Measurements from ENCODE around the gene TMCC1.
"Not testable (repeated sequence)": the region's sequence is repeated elsewhere in the genome, so short reads cannot be mapped to it uniquely, and the experiment has no call there.

TMCC1 gene

GRCh38 chr3:129766135-129766534 is 127.4 kb downstream of the TMCC1 start:
- DNase-seq: no peak

- DNase-seq: no peak
Measured at GRCh38 chr3:129764090-129764489, 129.4 kb downstream of the TMCC1 start.

DNA sequence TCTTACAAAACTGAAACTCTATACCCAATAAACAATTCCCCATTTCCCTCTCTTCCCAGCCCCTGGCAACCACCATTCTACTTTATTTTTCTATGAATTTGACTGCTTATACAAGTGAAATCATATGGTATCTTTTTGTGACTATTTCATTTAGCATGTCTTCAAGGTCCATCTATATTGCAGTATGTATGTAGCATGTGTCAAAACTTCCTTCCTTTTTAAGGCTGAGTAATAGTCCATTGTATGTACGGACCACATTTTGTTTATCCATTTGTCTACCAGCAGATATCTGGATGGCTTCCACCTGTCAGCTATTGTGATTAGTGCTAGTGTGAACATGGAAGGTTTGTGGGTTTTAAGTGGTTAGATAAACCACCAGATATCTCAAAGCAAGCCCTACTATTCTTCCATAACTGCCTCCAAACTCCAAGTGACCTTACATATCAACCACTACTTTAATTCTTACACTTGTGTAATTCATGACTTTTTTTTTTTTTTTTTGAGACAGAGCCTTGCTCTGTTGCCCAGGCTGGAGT is 134.7 kb downstream of the TMCC1 start:
- no peak for DNase-seq

GRCh38 chr3:129758306-129758705 is 135.2 kb downstream of the TMCC1 start:
- no peak for DNase-seq

DNA sequence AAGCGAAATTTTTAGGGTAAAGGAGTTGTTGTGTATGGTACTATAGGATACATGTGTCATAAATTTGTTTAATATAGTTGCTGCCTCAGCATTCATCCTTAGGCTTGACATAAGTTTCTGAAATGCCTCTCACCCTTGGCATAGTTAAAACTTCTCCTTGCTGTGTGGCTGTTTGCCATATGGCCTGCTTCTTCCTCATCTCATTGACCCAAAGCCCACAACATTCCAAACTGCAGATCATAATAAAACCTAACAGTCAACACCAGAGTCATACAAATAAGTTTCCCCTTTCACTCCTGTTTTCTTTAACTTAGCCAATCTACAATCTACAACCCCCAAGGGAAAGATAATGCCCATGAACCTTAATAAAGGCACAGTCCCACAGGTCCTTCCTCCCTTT is 136.6 kb downstream of the TMCC1 start:
- DNase-seq: no peak

DNA sequence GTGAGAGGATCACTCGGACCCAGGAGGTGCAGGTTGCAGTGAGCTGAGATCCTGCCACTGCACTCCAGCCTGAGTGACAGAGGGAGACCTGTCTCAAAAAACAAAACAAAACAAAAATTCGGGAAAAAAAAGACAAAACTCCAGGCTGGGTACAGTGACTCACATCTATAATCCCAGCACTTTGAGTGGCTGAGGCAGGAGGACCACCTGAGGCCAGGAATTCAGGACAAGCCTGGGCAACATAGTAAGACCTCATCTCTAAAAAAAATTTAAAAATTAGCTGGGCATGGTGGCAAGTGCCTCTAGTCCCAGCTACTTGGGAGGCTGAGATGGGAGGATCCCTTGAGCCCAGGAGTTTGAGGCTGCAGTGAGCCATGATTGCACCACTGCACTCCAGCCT is 142.4 kb downstream of the TMCC1 start:
- DNase-seq: not testable (repeated sequence)

GRCh38 chr3:129749692-129750091 is 143.8 kb downstream of the TMCC1 start:
- no peak for DNase-seq

- DNase-seq: no peak
Measured at GRCh38 chr3:129747992-129748391, 145.5 kb downstream of the TMCC1 start.

- DNase-seq: no peak
Measured at GRCh38 chr3:129747136-129747535, 146.4 kb downstream of the TMCC1 start.

- no peak for DNase-seq
Measured at GRCh38 chr3:129746629-129747028, 146.9 kb downstream of the TMCC1 start.

- no peak for DNase-seq
Measured at GRCh38 chr3:129745253-129745652, 148.3 kb downstream of the TMCC1 start.

GRCh38 chr3:129741794-129742193 is 151.7 kb downstream of the TMCC1 start:
- DNase-seq: no peak

DNA sequence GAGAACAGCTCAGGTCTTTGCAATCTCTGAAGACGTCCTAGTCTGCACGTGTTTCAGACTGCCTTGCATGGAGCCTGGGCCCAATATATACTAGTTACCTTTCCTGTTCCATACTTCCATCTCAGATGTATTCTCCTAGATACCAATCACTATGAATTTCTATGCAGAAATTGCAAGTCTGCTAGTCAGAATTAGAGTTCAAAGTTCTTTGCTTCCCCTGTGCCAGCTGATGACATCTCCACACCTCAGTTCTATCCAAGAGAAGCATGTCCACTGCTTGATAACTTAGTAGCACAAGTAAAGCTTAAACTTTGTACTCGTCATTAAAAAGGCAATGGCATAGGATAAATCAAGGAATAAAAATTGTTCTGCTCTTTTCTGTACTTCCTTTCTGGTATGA is 153.4 kb downstream of the TMCC1 start:
- DNase-seq: no peak

DNA sequence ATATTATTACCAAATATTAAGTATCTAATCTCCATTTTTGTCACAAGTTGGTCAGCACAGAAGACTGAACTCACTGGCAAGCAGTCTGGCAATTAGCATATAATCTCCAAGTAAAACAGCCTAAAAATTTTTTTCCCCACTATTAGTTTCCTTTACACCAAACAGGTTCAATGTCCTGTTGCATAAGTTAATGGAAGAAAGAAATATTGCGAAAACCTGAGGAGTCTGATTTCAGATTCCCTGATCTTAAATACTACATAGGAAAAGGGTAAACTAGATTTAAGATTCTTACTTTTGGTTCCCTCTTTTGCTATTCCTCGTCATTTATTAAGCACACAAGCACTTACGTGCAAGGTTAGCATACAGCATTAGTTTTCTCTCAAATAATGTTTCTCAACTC is 153.9 kb downstream of the TMCC1 start:
- no peak for DNase-seq

DNA sequence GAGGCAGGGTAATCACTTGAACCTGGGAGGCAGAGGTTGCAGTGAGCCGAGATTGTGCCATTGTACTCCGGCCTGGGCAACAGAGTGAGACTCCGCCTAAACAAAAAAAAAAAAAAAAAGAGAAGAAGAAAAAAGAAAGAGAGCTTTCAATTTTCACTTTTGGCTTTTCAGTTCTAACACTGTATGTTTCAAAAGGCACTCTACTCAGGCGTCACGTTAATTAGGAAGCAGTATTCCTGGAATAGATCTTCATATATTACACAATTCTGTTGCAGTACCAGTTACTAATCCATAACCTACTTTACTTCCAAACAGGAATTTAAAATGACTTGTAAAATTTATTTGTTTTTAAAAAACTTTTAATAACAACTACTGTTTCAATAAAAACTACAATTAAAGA is 155.3 kb downstream of the TMCC1 start:
- DNase-seq: no peak

DNA sequence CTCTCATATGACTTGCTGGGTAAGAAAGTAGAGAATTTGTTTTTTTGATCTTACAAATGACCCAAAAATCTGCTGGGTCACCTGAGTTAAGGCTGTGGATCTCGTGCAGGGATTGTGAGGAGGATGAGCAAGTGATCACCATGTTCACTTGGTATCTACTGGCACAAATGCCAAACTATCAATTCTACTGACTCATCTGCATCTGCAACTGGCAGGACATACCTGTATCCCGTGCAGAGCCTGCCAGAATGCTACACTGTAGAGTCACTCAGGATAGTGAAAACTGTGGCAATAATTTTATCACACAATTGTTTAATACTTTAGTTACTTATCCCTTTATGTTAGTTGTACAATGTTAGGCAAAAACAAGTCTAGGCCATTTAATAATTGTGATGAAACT is 157.4 kb downstream of the TMCC1 start:
- DNase-seq: no peak

GRCh38 chr3:129735638-129736037 is 157.9 kb downstream of the TMCC1 start:
- DNase-seq: no peak

DNA sequence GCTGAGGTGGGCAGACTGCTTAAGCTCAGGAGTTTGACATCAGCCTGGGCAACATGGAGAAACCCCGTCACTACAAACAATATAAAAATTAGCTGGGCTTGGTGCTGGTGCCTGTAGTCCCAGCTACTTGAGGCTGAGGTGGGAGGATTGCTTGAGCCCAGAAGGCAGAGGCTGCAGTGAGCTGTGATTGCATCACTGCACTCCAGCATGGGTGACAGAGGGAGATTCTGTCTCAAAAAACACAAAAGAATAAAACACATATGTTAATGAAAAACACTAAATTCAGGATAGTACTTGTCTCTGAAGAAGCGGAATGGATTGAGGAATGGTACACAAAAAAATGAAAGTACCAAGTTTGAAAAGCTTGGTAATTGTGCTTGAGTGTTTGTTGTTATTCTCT is 159.1 kb downstream of the TMCC1 start:
- DNase-seq: no peak

GRCh38 chr3:129732200-129732876 is 161.2 kb downstream of the TMCC1 start:
- no peak for DNase-seq

- DNase-seq: no peak
Measured at GRCh38 chr3:129727707-129728106, 165.8 kb downstream of the TMCC1 start.

GRCh38 chr3:129723558-129724324 is 169.8 kb downstream of the TMCC1 start:
- DNase-seq: no peak

DNA sequence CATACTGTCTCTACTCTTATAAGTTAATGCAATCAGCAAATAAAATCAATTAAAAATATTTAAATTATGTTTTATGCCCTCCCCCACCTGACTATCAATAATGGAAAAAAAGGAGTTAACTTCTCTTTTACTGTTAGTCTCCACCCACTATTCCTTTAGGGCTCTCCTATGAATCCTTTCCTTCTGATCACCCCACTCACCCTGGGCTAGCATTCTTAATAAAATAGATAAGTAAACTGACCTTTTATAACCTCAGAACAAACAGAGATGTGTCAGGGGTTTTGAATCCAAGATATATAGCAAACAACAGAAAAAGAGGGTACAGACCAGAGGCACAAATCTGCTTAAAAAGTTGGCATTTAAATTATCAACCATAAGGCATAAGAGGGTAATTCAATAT is 171.0 kb downstream of the TMCC1 start:
- no peak for DNase-seq

GRCh38 chr3:129718201-129718600 is 175.3 kb downstream of the TMCC1 start:
- no peak for DNase-seq

DNA sequence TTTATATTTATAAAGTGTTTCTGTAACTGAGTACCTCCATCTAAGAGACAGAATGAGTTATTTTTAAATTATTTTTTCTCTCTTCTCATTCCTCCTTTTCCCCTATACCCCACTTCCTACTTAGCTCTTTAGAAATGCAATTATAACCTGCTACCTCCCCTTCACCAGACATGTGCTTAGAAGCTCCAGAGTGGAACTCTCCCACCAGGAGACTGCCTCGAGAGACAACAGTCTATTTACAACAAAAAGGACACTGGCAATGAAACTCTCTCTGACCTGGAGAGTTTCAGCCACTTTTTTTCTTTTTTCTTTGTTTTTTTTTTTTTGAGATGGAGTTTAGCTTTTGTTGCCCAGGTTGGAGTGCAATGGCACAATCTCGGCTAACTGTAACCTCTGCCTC is 177.7 kb downstream of the TMCC1 start:
- no peak for DNase-seq

Measured in activated CD4-positive, alpha-beta T cell treated with anti-CD3 and anti-CD28 coated beads for 1 hour (primary cell).